Esophagus muscularis mucosa (tissue), 3 donors: ENCODE data around the gene TRERF1.

Source experiments
- CTCF ChIP-seq, 3 experiments: fragments of 200-600 bp in 2 of 3; fragments of 450-650 bp in 1 of 3; sonication (generic) in 2 of 3; IDR thresholded peaks; one replicate each; pipeline ENCODE4 v1.5.1; 2017 to 2019; ENCODE audit warnings: antibody characterized with exemption in 3 of 3, mild to moderate bottlenecking in 2 of 3, moderate library complexity in 1 of 3
- POLR2AphosphoS5 ChIP-seq, 2 donors: sonication (generic); formaldehyde crosslinking; IDR thresholded peaks; one replicate each; pipeline ENCODE4 v1.6.1; 2017; ENCODE audit warnings: antibody characterized with exemption in 2 of 2

GRCh38 chr6:42204768-42205282, 246.9 kb downstream of the TRERF1 start:
- TF ChIP-seq CTCF (IDR thresholded peaks at IDR 0.05) (no peak), POLR2AphosphoS5 (IDR thresholded peaks at IDR 0.05) (no peak)
